T-helper 2 cell treated with Interferon-gamma antibody and Interleukin-4, amounts not matched to agents 100 ng/mL and 5 ng/mL, for 36 hours (primary cell): ENCODE results near the gene PHETA2. TPM values are rescaled to one million over a fixed set of nuclear protein-coding genes. Genes with fewer than 3 reads are reported as not detected.

Experiments used
- intact Hi-C: fragments of 100-400 bp; cut with micrococcal nuclease; formaldehyde crosslinking; loops from one replicate; pipeline ENCODE4 v1.15.1; 2023
- total RNA-seq: library from RNA; stranded (reverse); gene quantifications from 2 replicates; pipeline ENCODE4 v1.2.3, GENCODE V29; 2022

PHETA2 gene
- total RNA-seq, 1 donor from 2014 or later, result 4.2 TPM

DNA sequence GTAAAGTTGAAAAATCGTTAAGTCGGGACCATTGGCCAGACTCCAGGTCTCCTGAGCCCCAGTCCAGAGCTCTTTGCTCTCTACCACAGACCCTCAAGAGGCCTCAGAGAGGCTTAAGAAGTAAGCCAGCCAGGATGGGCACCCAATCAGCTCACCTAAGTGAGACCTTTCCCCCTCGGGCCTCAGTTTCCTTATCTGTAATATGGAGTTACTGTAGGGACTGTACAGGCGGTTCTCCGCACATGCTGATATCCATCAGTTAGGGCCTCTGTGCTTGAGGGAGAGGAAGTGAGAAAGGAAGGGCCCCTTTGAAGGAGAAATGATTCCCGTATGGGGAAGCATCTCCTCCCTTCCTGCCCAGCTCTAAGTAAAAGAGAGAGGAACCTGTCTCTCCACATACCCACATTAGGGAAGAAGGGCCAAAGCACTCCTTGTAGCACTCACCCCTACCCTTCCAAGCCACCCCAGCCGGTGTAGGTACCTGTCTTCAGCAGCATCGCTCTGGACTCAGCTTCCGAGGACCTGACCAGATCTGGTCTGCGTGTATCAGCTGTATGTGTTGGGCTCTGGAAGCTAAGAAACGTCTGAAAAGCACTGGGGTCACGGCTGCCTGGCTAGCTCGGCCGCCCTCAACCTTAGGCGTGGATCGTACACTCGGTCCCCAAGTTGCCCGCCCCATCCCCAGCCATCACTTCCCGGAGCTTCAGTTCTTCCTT, 4.1 kb upstream of the PHETA2 start:
- intact Hi-C loops, result loop anchor here (1.0 to 2.0 kb wide), 5 partner anchors 9 to 123 kb away; partner anchors contain the start of genes CENPM, SMDT1 and WBP2NL

DNA sequence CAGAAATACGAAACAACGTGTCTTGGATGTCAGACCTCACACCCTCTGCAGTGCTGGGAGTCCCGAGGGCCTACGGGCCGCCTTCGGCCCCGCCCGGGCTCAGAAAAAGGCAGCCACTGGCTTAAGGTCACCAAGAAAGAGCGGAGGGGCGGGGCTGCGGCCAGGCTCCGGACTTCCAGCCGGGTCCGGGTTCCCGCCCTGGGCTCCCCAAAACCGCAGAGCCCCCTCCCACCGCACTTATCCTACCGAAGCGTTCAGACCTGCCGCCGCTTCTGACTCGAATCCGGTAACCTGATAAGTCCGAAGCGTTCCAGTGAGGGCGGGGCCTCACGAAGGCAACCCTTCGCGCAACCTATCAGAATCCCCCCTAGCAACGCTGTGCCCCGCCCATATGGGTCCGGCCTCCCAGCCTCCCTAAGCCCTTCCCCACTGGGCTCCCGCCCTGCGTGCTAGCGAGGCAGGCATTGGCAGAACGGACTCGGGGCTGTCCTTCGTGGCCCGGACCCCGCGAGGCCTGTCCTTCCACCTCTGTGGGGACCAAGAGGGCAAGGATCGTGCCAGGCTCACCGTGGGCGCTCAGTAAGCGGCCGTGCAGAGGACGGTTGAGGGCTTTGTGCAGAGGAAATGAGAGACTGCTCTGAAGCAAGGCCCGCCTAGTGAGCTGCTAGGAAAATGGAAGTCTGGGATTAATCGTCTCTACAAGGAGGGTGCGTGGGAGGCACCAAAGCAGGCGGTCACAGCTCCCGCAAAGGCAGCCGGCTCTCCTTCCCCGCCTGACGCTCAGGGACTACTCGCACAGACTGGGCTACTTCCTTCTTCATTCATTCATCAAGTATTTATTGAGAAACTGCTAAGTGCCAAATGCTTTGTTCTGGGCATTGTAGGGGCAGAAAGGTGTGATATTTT, 3.3 kb upstream of the PHETA2 start, which contains the start of gene NAGA:
Gene NAGA, minus strand, starts transcription at position 296 of the 906 bp plus-strand sequence. CDS start 515 bp downstream, outside the sequence.
- intact Hi-C loops, result loop anchor here (1.0 to 2.0 kb wide), 5 partner anchors 9 to 124 kb away; partner anchors contain the start of genes CENPM, SMDT1 and WBP2NL

DNA sequence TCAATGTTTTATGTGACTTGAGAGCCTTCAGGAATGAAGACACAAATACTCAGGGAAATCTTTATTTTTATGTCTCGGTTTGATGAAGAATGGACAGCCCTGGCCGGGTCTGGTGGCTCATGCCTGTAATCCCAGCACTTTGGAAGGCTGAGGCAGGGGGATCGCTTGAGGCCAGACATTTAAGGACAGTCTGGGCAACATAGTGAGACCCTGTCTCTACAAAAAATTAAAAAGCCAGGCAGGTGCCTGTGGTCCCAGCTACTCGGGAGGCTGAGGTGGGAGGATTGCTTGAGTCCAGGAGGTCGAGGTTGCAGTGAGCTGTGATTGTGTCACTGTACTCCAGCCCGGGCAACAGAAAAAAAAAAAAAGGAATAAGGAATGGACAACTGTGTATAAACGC, 2.5 kb upstream of the PHETA2 start:
- intact Hi-C loops, result loop anchor here (2.0 kb wide), 2 partner anchors 105 to 125 kb away; partner anchors contain the start of gene CENPM

DNA sequence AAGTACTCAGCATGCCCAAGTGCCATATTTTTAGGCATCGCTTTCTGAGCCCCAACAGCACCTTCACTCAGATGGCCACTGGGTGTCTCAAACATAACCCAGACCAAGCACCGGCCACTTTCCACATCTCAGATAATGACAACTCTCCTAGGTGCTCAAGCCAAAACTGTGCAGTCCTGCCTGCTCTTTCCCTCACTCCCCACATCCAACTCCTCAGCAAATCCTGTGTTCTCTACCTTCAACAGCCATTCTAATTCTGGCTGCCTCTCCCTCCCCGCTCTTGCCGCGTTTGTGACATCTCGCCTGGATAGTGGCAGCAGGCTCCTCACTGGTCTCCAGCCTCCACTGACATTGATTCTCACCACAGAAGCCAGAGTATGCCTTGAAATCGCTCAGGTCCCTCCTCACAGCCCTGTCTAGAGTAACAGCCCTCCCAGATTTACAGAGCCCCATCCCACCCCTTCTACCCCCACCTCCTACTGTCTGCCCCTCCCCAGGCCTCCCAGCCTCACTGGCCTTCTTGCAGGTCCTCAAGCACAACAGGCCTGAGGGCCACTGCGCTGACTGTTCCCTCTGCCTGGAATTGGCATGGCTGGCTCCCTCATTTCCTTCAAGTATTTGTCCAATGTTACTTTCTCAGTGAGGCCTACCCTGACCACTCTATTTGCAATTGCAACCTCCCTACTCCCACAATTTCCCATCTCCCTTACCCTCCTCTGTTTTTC, 1.3 kb upstream of the PHETA2 start:
- intact Hi-C loops, result no loop called here

DNA sequence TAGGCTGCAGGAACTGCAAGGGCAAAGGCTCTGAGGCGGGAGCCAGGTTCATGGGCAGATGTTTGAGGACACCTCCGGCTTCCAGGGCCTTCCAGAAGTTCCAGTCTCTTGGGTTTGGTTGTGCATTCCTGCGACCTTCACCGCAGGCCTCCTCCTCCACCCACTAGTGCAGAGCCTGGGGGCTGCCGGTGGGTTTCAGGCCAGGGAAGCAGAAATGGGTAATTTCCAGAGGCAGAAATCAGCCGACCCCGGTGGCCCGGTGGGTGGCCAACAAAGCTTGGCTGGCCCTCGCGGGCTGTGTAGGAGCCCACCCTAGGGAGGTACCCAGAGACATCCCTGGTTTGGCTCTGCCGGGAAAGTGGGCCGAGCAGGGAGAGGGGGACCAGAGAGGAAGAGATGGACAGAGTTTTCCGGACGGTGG, 417 bp upstream of the PHETA2 start:
- intact Hi-C loops, result no loop called here

DNA sequence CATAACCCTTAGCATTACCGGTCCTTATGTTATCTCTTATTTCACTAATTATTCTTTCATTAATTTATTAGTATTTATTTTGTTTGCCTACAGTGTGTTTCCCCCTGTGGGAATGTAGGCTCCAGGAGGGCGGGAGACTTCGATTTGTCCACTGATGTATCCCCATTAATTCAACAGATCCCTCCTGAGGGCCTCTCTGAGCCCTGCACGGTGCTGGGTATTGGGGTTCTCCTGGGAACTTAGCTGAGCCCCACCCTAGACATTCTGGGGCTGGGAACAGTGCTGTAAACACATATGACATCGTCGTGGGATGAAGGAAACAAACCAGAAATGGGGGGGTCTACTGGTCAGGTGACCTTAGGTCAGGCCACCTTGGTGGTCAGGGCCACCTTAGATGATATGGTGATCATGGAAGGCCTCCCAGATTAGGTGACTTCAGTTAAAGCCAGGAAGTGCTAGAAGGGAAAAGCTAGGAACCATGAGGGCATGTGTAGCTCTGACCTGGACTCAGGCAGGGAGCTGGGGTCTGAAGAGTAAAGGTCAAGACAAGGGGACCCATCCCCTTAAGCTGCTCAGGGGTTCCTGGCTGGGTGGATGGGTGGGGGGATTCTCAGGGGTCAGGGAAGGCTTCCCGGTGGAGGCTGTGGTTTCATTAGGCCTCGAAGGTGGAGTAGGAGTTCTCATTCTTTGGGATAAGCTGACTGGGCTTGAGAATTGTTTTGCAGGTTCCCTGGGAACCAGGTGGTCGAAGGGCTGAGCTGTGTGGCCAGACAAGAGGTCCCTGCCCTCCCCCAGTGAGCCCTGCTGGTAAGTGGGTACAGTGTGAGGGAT, 1.0 kb downstream of the PHETA2 start:
- intact Hi-C loops, result no loop called here

DNA sequence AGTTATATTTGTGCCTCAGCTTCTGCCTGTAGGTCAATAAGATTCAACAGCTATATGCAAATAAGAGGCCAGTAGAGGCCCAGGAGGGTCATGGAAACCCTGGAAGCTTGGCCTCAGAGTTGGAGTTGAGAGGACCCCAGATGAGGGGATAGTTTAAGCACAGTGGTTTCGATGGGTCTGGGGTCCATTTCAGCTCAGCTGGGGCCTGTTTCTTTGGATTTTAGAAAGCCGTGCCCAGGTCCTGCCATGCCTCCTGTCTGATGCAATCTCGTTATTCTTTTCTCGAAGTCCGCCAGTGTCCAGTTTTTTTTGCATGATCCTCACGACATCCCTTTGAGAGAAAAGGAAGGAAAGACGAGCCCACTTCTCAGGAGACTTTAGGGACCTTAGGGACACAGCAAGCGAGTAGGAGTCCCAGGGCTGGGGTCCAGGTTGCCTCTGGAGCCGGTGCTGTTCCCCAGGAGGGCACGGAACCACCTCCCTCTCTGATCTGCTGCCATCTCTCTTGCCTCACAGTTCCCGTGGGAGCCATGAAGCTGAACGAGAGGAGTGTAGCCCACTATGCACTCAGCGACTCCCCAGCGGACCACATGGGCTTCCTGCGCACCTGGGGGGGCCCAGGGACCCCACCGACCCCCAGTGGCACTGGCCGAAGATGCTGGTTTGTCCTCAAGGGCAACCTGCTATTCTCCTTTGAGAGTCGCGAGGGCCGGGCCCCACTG, 2.9 kb downstream of the PHETA2 start:
- intact Hi-C loops, result no loop called here

DNA sequence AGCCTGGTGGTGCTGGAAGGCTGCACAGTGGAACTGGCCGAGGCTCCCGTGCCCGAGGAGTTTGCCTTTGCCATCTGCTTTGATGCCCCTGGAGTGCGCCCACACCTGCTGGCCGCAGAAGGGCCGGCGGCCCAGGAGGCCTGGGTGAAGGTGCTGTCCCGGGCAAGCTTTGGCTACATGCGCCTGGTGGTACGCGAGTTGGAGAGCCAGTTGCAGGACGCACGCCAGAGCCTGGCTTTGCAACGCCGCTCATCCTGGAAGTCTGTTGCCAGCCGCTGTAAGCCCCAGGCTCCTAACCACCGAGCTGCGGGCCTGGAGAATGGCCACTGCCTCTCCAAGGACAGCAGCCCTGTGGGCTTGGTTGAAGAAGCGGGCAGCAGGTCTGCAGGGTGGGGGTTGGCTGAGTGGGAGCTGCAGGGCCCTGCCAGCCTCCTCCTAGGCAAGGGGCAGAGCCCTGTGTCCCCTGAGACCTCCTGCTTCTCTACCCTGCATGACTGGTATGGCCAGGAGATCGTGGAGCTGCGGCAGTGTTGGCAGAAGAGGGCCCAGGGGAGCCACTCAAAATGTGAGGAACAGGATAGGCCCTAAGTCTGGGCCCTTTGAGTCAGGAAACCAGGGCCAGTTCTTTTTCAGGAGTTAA, 3.6 kb downstream of the PHETA2 start:
- intact Hi-C loops, result loop anchor here (2.0 kb wide), 1 partner anchor 79 kb away; the partner anchor contains the start of gene WBP2NL

DNA sequence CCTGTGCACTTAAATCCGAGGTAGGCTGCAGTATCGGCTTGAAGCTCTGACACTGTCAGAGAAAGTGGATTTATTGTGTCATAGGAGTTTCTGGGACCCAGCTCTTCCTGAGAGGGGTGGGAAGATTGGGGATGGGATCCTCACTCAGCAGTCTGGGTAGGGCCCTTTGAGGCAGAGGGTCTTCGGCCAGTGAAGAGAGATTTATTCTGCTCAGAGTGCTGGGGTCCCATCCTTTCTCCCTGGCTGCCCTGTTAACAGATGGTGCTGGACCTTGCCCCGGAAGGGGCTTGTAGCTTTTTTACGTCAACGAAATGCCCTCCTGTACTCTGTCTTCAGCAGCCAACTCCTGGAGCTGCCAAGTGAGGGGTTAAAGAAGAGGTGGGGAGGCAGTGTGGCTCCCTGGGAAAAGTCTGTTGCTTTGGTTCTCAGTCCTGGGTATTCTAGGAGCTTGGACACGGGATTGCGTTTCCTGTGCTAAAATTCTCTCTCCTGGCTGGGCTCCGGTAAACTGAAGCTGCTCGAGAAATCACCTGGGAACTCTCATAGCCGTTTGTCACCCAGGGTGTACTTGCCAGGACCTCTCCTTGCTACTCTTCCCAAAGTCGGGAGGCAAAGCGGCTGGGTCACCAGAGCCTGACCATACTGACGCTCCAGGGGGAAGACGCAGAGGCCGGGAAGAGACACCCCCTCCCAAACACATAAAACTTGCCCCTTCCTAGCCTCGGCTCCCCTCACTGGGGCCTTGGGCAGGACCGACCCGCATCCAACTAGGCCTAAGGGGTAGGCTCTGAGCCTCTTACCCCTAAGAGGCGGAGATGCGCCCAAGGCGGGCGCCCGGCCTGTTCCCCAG, 4.6 kb downstream of the PHETA2 start:
- intact Hi-C loops, result loop anchor here (1.0 to 2.0 kb wide), 2 partner anchors 8 to 80 kb away; partner anchors contain the start of genes NAGA and WBP2NL

DNA sequence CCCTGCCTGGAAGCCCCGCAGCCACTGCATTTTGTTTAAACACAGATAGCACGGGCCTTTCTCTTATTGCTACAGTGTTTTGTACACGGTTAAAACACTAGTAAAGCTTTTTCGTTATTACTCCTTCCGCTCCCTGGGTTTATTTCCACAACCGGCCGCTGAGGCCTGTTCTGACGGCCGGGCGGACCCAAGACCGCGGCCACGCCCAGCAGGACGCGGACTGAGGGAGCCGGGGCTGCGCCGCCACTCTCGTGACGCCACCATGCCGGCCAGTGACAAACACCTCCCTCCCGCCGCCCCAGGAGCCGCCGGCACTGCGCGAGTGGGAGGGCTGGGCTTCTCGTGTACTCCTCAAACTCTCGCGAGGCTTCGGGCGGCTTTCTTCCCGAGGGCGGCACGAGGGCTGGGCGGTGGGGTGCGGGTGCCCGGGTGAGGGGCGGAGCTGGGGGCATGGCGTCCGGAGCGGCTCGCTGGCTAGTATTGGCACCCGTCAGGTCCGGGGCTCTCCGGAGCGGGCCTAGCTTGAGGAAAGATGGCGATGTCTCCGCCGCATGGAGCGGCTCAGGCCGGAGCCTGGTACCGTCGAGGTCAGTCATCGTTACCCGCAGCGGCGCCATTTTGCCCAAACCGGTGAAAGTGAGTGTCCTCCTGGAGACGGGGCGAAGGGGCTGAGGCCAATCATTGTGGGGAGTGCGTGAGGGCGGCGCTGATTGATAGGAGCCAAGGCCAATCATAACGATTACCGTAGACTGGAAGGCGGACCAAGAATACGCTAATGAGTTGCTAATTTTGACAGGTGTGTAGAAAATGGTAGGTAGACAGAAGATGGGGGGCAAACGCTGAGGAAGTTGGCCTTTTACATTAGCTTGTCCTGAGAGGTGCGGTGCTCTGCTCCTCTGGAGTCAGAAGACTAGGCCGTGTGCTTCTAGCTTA, 5.5 kb downstream of the PHETA2 start, which contains the start of gene SMDT1:
Gene SMDT1, plus strand, starts transcription at position 382 of the 933 bp plus-strand sequence. Its CDS starts 69 bp downstream, at position 451.
- intact Hi-C loops, result loop anchor here (1.0 to 10.0 kb wide), 4 partner anchors 9 to 385 kb away; partner anchors contain the start of genes MEI1, NAGA, NDUFA6 and WBP2NL

DNA sequence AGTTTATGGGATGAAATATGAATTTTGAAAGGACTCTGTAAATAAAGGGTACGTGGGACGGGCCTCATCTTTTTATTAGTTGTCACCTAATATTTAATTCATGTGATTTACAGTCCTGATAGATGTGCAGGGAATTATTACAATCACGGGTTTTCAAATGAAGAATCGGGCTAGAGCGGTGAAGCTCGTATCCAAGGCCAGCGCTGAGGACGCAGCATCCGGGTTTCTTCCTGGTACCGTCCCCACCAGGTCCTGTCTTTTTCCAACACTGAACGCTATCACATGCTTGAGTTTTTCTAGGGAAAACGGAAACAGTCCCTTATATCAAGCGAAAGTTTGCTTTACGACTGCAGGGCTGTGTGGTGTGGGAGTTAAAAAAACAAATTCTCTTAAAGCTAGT, 6.2 kb downstream of the PHETA2 start:
- intact Hi-C loops, result loop anchor here (1.0 to 10.0 kb wide), 2 partner anchors 10 to 385 kb away; partner anchors contain the start of genes MEI1 and NDUFA6

DNA sequence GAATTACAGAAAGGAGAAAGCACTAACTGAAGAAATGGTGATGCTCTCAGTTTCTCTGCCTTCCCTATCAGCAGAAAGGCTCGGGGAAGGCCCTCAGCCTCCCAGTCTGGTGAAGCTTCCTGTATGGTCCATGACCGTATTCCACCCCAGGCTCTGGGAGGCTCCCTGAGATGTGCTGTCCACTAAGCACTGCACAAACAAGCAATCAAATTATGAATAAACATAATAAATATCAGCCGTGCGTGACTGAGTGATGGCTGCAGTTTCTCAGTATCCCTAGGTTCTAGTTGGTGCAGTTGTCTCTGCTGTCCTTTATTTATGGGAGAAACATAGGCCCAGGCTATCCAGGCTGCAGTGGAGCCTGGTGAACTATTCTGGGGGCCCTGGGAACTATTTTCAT, 9.1 kb downstream of the PHETA2 start:
- intact Hi-C loops, result loop anchor here (10.0 kb wide), 1 partner anchor 388 kb away; the partner anchor contains the start of gene MEI1

DNA sequence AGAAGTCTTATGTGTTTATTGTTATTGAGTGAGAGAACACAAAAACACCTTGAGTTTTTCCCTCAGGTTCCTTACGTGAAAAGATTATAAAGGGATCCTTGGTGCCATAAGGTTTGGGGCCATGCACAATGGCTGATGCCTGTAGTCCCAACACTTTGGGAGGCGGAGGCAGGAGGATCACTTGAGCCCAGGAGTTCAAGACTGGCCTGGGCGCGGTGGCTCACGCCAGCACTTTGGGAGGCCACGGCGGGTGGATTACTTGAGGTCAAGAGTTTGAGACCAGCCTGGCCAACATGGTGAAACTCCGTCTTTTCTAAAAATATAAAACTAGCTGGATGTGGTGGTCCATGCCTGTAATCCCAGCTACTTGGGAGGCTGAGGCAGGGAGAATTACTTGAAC, 10.8 kb downstream of the PHETA2 start:
- intact Hi-C loops, result loop anchor here (10.0 kb wide), 1 partner anchor 390 kb away; the partner anchor contains the start of gene MEI1

DNA sequence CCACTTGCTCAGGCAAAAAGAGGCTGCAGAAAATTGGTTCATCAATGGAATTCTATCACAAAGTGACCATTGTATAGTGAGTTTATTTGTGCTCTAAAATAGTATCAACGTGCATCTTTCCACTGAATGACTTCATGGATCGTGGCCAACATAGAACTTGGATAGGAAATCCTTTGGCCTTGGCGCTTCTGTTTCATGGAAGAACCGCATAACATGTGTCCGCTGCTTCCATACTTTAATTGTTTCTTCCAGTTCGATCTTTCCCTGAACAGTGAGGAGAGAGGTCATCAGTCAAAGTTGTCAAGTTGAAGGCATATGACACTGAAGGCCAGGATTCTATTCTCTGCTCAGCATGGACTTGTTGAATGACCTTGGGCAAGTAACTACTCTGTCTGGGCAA, 12.0 kb downstream of the PHETA2 start:
- intact Hi-C loops, result loop anchor here (10.0 kb wide), 1 partner anchor 391 kb away; the partner anchor contains the start of gene MEI1

DNA sequence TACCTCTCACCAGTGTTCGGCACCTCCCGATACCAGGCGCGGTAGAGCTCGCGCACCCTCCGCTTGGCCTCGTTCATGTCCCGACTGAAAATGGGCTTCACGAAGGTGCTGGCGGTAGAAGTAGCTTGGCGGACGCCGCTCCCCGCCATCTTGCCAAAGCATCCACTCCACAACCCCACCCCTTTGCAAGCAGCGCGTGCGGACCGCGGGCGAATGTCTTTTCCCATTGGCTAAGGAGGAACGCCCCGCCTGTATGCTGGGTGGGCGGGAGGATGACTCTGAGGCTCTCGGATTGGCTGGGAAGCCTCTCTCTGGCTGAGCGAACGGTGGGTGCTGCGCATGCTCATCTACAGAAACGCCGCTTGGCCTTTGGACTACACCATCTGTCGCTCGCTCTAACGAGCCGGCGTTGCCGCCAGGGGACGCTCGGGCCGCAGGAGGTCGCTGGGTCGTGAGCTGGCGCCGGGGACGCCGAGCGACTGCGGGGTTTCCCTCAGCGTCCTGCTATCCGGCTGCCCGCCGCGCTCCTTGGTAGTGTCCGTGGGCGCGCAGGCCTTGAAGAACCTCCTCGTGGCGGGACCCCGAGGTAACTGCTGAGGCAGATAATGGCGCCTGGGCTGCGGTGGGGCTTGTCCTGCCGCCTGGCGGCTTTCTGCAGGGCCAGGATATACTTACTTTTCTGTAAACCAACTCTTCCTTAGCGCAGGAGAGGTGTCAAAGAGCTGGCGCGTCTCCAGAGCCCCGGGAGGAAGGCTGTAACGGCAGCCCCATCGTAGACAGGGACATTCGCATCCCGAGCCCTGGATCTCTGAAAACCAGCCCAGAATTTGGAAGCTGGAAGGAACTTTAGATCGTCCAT, 16.8 kb downstream of the PHETA2 start, which contains the start of gene NDUFA6:
Gene NDUFA6, minus strand, starts transcription at position 177 of the 859 bp plus-strand sequence. Its CDS starts 28 bp downstream, at position 149.
- intact Hi-C loops, result loop anchor here (1.0 to 2.0 kb wide), 4 partner anchors 11 to 382 kb away; no protein-coding TSS in a partner anchor
